ELR (cell line): Measurements from ENCODE around the gene CHST5.
"Not testable (repeated sequence)": the region's sequence is repeated elsewhere in the genome, so short reads cannot be mapped to it uniquely, and the experiment has no call there.

Source experiments
- DNase-seq: peaks from one replicate; pipeline ENCODE4 v3.0.0-alpha.2; 2015; ENCODE audit warnings: low read depth

Gene CHST5

DNA sequence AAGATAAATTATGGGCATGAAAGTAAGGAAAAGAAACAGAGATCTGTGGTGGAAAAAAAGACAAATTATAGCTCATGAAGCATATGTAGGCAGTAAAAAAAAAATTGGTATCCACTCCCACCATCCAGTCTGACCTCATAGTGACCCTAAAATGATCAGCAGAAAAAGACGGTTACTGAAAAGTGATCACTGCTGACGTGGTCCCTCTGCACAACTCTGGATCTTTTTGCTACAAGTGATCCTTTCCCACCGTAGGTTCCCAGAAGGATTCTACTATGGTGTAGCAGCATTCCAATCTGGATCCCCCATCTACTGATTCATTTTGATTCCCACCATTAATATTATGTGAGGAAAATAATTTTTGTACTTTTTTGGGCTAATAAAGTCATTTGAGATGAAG, 29.8 kb downstream of the CHST5 start:
- DNase-seq, result no peak

GRCh38 chr16:75503801-75504200, 32.1 kb downstream of the CHST5 start:
- DNase-seq, result no peak

DNA sequence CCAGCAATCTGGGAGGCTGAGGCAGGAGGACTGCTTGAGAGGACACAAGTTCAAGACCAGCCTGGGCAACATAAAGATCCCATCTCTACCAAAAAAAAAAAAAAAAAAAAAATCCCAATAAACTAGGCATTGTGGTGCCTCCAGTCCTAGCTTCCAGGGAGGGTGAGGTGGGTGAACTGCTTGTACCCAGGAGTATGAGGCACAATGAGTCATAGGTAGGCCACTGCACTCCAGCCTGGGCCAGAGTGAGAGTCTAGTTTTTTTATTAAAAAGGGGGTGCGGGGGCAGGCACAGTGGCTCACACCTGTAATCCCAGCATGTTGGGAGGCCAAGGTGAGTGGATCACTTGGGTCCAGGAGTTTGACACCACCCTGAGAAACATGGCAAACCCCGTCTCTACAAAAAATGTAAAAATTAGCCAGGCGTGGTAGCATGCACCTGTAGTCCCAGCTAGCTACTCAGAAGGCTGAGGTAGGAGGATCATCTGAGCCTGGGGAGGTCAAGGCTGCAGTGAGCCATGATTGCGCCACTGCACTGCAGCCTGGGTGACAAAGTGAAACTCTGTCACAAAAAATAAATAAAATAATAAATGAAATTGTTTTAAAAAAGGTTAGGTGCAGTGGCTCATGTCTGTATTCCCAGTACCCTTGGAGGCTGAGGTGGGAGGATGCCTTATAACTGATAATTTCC, 32.8 kb downstream of the CHST5 start:
- DNase-seq, result peak; percentile 33

DNA sequence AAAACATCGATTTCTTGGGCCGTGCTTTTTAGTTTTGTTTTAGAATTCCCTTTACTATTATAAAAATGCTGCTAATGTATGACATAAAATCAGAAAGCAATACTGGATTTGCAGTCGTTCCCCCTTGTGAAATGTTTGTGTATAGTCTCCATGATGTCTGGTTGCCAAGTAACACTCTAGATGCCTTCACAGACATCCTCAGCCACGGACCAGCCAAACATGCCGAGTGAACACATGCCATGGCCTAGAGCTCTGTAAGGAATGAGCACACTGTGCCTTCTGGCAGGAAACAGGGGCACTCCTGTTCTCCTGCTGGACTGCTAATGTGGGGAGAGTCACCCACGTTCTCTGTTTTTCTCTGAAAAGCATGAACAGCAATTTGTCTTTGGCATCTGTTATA, 34.1 kb downstream of the CHST5 start:
- not testable (repeated sequence) for DNase-seq

GRCh38 chr16:75501359-75501758, 34.5 kb downstream of the CHST5 start:
- no peak for DNase-seq

DNA sequence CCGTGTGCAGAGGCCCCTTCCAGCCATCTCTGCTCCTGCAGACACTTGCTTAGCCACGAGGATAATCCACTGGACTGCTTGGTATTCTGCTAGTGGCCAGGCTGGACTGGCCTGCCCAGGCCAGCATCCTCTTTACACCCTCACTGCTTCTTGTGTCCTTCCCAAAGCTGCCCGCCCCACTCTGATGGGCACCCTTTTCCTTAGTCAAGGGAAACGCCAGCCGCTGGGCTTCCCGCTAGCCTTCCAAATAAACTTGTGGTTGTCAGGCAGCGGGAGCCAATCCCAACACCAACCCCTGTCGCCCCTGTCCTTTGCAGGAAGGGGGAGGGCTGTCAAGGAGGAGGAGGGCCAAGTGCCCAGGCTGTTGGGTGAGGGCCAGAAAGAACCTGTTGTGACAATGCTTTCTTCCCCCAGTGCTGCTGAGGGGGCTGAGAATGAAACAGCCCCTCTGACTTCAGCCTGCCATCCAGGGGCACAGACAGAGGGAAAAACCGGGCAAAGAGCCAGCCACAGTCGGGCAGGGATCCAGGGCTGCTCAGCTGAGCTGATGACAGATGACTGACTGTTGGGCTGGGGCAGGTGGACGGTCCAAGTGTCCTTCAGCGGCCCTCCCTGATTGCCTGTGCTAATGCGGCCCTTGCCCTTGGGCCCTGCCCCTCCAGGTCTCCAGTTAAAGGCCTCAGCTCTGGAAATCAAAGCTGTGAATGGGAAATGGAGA, 37.1 kb downstream of the CHST5 start:
- DNase-seq, result not testable (repeated sequence)

- DNase-seq, result no peak
Observed at GRCh38 chr16:75497558-75497957, 38.4 kb downstream of the CHST5 start.

- DNase-seq, result peak; percentile 43
Observed at GRCh38 chr16:75495076-75495674, 40.7 kb downstream of the CHST5 start, which contains the start of gene CHST6. Gene CHST6, minus strand, starts transcription at chr16:75495441. Its CDS starts 15,613 bp downstream, at chr16:75479828.

DNA sequence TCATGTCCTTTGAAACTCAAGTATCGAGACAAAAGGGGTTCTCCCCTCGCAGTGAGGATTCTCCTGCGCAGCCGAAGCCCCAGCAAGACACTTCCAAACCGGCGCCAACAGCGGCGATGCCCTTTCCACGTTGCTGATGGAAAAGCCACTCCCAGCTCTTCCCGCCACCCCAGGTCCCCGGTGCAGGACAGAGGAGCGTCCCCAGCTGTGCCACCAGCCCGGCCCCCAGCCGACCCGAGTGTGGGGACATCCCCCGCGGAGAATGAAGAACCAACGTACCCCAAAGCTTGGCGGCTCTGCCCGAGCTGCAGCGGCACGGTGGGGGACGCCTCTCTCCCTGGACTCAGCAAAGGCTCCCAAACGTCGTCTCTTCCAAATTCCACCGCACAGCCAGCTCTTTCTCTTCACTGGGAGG, 41.2 kb downstream of the CHST5 start:
- no peak for DNase-seq

- no peak for DNase-seq
Observed at GRCh38 chr16:75494184-75494583, 41.7 kb downstream of the CHST5 start.

GRCh38 chr16:75491876-75492275, 44.0 kb downstream of the CHST5 start:
- peak; percentile 44 for DNase-seq

DNA sequence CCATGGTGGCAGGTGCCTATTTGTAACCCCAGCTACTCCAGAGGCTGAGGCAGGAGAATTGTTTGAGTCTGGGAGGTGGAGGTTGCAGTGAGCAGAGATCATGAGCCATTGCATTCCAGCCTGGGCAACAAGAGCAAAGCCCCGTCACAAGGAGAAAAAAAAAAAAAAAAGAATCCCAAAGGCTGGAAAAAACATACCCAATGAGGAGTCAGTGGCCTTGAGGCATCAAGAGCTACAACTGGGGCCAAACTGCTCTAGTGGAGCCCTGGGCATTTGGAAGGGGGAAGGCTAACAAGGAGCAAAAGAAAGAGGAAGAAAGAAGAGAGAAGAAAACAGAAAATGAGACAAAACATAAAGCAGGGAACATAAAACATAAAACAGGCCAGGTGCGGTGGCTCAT, 47.6 kb downstream of the CHST5 start:
- no peak for DNase-seq

DNA sequence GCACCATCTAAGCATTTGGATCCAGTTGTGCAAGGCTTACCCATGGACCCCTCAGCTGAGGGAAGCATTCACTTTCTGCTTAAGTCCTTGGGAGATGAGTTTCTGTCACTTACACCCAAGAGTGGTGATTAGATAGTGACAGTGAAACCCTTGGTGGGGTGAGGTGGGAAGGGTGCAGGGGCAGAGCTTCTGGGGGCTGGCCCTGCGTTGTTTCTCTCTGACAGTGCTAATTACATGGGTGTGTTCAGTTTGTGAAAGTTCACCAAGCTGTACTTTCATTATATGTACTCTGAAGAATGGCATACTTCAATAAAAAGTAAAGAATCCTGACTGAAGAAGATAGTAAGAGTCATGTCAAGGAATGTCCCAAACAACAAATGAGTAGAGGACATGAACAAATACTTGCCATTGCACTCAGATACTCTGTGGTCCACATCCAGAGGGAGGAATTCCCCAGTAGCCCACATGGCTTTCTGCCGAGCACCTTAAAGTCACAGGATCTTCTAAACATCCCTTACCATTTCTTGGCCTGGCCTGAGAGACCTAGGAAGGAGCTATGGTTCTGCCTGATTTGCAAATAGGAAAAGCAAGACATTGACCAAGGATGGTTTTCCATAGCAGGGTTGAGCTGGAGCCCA, 49.1 kb downstream of the CHST5 start:
- no peak for DNase-seq

GRCh38 chr16:75486014-75486675, 49.8 kb downstream of the CHST5 start:
- DNase-seq, result no peak

DNA sequence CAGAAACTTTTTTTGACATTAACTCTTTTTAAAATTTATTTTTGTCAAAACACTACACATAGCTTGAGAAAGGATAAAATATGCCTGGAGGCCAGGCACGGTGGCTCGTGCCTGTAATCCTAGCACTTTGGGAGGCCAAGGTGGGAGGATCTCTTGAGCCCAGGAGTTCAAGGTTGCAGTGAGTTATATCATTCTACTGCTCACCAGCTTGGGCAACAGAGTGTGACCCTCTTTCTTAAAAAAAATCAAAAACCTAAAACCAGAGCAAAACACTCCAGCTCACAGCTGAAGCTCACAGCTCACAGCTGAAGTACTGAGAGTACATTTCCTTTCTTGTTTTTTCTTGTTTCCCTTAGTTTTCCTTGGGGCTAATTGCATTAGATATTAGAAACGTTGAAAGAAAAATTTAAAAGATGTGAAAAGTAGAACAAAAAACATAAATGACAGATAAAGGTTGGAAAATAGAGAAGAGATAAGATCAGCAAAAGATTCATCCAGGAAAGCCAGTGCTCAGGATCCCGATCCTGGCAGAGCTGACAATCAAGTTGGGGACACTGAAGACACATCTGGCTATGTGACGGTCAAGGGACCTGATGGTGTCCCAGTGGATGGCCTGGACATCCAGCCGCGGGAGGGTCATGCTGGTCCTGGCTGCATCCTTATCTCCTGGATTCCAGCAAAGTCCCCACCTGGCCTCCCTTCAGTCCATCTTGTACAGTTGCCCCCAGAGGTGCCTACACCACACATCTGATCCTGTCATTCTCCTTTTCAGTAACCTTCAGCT, 50.5 kb downstream of the CHST5 start:
- no peak for DNase-seq

GRCh38 chr16:75483222-75483621, 52.7 kb downstream of the CHST5 start:
- peak; percentile 46 for DNase-seq

- DNase-seq, result no peak
Observed at GRCh38 chr16:75482434-75483205, 53.3 kb downstream of the CHST5 start.

DNA sequence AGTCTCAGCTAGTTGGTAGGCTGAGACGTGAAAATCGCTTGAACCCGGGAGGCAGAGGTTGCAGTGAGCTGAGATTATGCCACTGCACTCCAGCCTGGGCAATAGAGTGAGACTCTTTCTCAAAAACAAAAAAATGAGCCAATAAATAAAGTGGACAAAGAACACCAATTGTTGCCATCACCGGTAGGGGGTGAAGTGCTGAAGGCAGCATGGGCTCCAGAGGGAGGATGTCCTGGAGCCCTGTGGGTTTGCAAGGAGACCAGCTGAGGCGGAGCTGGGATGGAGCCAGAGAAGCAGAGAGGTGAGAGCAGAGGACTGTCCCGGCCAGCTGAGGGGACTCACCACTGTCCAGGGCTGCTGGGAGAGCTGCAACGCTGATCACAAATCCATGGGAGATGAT, 54.4 kb downstream of the CHST5 start:
- no peak for DNase-seq

DNA sequence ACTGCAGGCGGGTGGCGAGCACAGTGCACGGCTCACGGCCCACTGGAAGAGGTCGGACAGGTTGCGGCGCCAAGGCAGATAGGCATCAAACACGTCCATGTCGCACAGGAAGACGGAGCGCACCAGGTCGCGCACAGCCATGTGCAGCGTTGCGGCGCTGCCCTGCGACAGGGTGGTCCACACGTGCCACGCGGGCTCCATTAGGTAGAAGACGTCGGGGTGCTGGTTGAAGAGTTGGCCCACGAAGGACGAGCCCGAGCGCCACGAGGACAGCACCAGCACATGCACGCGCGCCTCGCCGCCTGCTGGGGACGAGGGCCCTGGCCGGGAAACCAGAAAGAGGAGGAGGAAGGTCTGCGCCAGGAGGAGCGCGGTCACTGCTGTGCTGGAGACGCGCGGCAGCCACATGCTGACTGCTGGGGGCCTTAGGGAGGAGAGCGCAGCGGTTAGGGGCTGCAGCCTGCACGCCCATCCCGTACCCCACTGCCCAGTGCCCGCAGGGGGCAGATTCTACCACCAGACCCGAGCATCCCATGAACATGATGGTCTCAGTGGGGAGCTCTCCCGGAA, 56.4 kb downstream of the CHST5 start:
- DNase-seq, result no peak
